ENCODE data around the gene PLCXD3. TPM values are rescaled to one million over a fixed set of nuclear protein-coding genes. Genes with fewer than 3 reads are reported as not detected.

PLCXD3 gene
- total RNA-seq, 1 donor from 2014 or later: 1.2 TPM

DNA sequence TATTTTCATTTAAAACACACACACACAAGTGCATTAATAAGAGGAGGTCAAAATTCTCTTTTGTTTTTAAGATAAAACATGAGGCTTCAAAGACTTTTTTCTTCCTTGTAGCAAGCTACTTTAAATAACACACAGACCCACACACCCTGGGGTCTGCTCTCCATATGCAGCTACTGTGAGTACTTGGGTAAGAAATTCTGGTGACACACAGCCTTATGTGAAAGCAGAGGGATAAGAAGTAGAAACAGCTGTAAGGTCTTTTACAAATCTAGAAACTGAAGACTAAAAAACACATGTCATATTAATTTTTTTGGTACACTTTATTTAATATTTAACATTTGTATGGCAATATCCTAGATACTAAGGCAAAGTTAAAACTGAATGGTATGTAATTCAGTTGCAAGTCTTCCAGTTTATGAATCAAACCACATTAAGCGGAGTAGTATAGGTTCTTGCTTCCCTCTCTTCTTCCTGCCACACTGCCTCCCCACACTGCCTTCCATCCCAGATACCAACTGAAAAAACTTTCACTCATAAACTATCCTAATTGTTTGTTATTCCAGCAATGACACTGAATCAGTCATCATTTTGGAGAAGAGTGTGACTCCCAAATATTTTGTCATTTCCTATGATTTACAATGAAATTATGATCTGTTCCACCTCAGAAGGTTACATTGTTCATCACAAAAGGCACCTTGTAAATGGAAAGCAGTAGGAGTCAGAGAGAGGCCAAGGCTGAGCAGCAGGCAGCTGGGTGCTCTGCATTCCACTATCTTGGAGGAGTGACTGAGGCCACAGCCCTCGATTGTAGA is 92.0 kb downstream of the PLCXD3 start:
- ATAC-seq: no peak
- no peak for DNase-seq (ENCODE audit: low spot score)

DNA sequence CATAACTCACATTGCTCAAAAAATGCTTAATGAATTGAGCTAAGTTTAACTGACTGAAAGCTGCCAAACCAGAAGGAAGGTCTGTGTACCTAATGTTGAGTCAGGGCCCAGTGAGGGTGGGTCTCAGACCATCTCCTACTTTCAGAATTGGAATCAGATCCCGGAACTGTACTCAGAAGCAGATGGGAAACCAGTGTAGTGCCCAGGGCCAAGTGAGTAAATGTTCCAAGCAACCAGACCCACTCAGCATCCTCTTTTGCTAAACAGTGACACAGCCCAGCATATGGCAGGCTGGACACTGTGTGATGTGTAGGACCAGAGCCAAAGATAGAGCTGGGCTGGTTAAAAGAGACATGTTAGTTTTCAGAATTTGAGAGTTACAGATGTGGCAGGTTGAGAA is 94.1 kb downstream of the PLCXD3 start:
- no peak for ATAC-seq

DNA sequence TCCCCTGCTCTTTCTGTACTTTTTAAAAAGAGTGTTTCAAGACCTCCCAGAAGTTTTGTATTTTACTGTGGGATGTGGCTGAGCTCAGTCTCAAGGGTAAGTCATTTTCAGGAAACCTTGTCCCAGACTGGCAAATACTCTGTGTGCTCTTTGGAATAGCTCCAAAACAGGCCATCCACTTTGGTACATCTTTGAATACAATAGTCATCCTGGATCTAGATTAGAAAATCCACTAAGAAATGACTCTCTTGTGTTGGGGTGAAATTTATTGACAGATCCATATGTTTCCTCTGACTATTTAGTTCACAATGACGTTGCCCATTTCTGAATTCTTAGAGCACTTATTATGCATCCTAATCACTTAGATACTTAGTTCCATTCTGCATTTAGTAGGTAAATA is 95.2 kb downstream of the PLCXD3 start:
- no peak for DNase-seq (ENCODE audit: low spot score)
- ATAC-seq: no peak

More for the DNA sequence above, 94.1 kb downstream of the PLCXD3 start:
- no peak for DNase-seq (ENCODE audit: low spot score)

DNA sequence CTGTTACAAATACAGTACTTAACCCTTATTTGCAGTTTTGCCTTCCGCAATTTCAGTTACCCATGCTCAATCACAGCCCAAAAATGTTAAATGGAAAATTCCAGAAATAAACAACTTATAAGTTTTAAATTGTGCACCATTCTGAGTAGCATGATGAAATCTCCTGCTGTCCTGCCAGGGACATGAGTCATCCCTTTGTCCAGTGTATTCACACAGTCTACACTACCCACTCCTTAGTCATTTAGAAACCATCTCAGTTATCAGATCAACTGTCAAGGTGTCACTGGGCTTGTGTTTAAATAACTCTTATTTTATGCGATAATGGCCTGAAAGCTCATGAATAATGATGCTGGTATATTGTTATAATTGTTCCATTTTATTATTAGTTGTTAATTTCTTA is 95.8 kb downstream of the PLCXD3 start:
- DNase-seq (ENCODE audit: low spot score) (no peak), ATAC-seq (no peak)

DNA sequence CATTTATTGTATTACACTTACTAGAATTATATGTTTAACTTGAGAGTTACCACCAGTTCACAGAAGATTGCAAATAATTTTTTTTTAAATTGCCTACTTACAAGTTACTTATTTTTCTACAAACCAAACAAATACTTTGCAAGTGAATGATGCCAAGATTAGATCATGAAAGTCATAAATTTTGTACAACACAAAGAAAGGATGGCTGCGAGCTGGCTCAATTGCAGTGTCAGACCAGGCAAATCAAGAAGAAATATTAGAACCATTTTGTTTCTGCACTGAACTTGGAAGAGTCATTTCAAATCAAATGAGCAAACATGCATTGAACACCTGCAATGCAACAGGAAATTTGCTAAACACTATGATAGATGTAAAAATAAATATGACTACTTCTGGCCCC is 97.3 kb downstream of the PLCXD3 start:
- no peak for ATAC-seq
- DNase-seq (ENCODE audit: low spot score): no peak

DNA sequence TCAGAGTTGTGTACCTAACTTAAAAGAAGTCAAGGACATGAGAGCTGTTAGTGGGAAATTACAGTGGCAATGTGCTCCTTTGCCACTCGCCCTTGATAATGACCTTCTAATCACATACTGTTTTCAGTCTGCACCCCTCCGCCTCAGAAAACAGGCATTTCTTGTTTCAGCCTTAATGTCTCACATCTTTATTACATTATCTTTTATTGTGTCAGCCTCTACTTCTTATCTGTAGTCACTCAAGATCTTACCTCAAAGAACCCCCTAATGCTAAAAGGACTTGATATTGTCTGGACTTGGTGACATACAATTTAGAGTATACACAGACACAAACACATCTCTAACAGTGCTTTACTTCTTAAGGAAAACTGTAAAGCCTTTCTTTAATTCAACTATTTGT is 97.9 kb downstream of the PLCXD3 start:
- DNase-seq (ENCODE audit: low spot score): no peak
- no peak for ATAC-seq

DNA sequence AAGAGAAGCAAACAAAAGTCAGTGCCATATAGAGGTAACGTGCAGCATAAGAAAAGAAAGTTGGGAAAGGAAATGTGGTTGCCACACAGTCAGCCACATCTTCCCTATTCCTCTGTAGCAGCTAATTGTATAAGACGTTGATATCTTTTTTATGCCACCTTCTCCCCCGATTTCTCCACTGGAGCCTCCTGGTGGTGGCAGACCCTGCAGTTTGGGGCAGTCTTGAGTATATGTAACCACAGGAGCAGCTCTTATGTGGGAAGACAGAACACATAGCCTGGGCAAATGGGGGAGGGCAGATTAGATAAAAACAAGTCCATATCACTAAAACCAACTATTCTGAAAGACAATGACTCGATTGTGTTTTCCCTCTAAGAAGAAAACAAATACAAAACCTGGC is 99.7 kb downstream of the PLCXD3 start:
- no peak for ATAC-seq
- DNase-seq (ENCODE audit: low spot score): no peak

DNA sequence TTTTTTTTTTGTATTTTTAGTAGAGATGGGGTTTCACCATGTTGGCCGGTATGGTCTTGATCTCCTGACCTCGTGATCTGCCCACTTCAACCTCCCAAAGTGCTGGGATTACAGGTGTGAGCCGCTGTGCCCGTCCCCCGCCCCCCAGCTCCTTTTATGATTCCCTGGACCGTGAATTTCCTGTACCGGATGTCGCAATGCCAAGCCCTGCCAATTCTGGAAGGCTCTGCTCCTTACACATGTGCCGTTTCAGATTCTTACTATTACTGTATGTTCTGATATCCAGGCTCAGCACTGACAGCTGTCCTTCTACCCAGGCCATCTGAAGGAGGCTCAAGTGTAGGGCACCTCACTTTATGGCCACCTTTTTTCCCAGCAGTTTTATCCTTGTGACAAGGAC is 100.1 kb downstream of the PLCXD3 start:
- DNase-seq (ENCODE audit: low spot score) (no peak), ATAC-seq (no peak)

DNA sequence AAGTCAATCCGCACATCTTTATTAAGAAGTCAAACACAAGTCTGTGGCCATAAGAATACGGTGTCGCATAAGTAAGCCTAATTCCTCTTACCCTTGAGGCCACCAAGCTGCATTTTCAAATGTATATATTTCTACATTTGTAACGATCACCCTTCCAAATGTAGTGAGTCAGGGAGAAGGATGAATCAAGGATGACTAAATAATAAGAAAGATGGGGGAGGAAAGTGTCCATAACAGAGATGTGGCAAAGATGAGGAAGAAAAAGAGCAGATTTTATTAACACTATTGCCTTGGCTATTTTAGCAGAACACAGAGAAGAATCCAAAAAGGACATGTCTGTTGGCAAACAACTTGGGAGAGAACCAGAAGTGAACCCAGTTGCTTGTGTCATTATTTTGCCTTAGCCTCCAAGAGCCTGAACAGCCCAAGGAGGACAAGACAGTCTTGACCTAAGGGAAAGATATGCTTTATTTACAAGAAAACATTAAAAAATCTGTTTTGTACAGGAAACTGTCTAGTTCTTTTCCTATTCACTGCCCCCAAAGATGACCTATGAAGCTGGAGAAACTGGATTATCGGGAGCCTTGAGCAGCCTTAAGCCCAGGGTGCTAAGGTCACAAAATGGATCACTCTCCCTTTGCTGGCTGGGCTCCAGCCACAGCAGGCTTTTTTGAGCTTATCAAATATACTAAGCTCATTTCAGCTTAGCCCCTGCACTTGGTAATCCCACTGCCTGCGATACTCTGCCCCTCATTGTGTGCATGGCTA is 101.5 kb downstream of the PLCXD3 start:
- no peak for DNase-seq (ENCODE audit: low spot score)
- ATAC-seq: peak; percentile 61

DNA sequence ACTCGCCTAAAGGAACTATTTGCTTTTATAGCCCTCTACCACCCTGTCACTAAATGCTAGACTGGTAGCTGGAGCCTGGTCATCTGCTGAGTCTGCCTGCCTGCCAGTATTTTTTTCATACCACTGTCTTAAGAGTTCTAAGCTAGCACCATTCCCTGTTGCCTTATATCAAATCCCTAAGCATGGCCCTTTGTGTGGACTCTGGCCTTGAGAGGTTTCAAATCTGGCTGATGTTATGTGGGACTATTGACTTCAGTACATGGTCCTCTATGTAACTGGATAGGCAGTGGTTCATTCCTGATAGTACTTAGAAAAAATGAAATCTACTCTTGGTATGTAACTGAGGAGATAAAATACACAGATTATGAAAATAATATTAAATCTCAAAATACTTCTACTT is 103.5 kb downstream of the PLCXD3 start:
- ATAC-seq: no peak
- no peak for DNase-seq (ENCODE audit: low spot score)

DNA sequence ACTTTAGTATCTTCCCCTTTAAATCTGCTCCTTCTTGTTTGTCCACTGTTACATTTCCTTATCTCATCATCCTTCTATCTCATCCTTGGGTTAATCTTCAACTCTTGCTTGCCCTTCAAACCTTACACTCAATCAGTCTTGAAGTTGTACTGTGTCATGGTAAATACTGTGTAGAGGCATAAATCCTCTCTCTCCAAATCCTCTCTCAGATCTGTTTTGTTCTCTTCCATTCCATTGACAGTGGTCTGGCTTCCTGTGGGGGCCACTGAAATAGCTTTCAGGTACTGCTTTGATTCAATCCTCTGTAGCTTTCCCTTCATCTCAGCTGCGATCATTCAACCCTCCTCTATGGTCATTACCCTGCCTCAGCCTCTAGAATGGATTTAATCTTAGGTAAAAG is 104.0 kb downstream of the PLCXD3 start:
- DNase-seq (ENCODE audit: low spot score): no peak
- no peak for ATAC-seq

DNA sequence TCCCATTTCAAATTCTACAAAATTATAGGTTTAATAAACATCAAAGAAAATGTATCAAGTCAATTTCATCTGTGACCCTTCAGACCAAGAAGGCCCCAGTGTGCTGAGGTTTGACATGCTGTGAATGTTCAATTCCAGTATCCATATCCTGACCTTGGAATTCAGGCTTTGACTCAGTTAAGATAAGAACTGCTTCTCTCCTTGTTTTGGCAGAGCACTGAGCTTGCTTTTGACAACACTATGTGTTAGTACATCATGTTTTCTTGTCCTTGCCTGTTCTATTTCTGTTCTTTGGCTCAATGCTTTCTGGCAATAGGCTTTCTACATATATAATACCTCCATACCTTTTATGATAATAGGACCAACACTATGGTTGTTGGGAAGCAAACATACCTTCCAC is 105.6 kb downstream of the PLCXD3 start:
- ATAC-seq: no peak
- DNase-seq (ENCODE audit: low spot score): no peak

DNA sequence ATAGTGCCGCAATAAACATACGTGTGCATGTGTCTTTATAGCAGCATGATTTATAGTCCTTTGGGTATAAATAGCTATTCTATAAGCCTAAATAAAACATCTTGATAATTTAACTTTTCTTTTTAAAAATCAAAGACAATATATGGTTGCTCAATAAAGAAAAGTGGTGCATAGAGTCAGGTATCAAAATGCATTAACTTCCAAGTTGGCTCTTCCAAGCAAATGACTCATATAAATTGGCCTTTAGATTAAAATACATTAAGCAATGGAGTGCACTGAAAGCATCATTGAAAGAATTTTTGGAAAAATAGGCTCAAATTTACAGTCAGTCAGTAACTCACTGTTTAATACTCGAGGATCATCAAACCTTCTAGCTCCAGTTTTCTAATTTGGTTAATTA is 106.6 kb downstream of the PLCXD3 start:
- ATAC-seq: no peak
- DNase-seq (ENCODE audit: low spot score): no peak

DNA sequence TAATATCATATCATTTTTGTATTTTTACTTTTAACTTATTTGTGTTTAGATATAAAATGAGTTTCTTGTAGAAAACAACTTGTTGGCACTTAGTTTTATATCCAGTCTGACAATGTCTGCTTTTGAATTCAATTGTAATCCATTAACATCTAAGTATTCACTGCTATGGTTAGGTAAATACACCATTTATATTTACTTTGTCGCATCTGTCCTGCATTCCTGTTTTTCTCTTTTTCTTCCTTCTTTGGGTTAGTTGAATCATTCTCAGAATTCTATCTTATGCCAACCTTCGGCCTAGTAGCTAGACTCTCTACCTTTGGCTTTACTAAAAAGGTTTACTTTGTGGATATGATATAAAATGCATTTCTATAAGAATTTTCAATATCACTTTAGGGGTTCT is 107.6 kb downstream of the PLCXD3 start:
- no peak for ATAC-seq
- no peak for DNase-seq (ENCODE audit: low spot score)

DNA sequence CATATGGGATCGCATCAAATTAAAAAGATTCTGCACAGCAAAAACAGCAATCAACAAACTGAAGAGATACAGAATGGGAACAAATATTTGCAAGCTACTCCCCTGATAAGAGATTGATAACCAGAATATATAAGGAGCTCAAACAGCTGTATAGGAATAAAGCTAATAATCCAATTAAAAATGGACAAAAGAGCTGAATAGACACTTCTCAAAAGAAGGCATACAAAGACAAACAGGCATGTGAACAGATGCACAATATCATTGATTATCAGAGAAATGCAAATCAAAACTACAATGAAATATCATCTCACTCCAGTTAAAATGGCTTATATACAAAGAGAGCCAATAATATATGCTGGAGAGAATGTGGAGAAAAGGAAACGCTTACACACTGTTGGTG is 110.6 kb downstream of the PLCXD3 start:
- no peak for DNase-seq (ENCODE audit: low spot score)
- no peak for ATAC-seq

DNA sequence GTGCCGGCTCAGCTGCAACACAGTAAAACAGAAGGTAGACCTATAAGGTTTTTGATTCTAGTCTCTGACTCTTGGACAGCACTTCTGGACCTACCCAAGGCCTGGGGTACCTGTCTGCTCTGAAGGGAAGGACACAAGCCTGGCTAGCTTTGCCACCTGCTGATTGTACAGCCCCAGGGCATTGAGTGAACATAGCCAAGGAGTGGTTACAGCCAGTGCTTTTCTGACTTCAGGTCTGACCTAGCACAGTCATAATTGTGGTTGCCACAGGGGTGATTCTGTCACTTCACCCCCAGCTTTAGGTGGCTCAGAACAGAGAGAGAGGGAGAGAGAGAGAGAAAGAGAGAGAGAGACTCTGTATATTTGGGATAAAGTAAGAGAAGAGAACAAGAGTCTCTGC is 118.4 kb downstream of the PLCXD3 start:
- ATAC-seq (no peak), DNase-seq (ENCODE audit: low spot score) (no peak)

DNA sequence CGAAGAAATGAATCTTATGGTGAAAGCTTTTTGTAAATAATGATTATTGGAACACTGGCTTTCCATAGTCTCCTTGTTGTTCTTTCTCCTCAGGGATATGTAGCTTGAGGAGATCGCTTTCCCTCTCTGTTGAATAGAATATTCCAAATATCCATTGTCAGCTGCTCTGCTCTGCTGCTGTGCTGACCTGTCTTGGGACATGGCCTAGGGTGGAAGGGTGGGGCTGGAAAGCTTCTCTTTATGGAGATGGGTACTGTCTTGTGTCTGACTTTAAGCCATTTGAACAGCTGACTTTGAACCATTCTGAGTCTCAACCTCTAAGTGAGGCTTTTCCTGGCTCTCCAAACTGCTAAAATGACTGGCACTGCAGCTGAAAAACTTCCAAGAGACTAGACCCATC is 135.8 kb downstream of the PLCXD3 start:
- no peak for DNase-seq (ENCODE audit: low spot score)
- ATAC-seq: no peak

DNA sequence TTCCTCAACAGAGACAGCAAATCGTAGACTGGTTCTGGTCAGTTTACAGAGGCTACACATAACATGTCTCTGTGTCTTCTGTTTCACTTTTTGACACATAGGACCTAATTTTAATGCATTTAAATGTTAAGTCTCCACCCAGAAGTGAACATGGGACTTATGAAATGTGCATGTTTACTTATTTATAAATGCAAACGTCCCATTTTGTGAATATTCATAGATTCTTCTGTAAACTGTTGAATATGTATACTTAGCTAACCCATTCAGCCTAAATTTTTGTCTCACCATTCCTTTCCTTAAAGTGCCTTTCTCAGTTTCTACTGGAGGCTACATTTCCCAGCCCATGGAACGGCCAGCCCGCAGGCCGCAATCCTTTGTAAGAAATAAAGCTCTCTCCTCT is 137.2 kb downstream of the PLCXD3 start:
- no peak for DNase-seq (ENCODE audit: low spot score)
- ATAC-seq: no peak

DNA sequence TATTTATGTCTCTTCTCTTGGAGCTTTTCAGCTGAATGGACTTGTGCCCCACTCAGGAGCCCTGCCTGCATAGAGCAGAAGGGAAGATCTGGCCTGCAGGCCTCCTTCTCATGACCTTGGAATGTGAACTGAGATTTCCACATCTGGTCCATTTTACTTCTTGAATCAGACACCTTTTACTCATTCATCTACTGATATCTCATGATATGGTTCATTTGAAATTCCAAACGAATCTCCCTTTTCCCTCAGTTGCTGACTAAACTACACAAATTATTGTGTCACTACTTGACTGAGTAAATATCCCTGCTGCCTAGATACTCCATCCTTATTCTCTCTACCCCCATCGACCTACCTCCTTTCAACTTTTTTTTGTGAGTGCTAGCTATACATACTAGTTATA is 138.7 kb downstream of the PLCXD3 start:
- DNase-seq (ENCODE audit: low spot score): no peak
- no peak for ATAC-seq

DNA sequence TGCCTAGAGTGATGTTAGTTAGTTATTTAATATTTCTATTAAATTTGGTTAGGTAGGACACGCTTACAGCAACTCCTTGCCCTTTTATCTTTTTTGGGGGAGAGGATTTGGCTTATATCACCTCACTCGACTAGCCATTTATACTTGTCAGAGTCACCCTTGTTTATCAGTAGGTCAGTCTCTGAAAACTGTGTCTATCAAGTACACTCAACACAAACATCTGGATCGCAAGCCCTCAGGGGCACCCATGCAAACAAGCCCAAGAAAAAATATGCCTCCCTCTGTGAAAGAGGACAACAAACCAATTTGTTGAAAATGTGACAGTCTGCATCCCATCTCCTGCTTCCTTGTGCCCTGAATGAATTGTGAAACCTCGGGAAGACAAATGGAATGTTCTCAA is 139.9 kb downstream of the PLCXD3 start:
- DNase-seq (ENCODE audit: low spot score) (no peak), ATAC-seq (no peak)

DNA sequence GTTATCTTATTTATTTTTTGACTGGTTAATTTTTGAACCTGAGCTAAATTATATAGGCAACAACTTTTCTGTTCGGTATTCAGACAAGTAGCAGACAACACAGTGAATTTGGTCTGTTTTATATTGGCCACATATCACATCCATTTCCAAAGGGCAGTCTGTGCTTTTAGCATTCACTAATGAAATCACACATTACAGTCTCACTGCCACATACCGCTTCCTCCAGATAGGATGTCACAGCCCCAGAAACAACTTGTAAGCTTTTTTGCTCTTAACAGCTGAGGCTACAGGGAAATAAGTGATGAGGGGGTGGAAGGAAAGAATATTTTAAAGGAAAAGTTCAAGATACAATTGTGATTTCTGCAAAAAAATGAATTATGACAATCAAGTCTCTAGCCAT is 140.6 kb downstream of the PLCXD3 start:
- ATAC-seq (no peak), DNase-seq (ENCODE audit: low spot score) (no peak)

DNA sequence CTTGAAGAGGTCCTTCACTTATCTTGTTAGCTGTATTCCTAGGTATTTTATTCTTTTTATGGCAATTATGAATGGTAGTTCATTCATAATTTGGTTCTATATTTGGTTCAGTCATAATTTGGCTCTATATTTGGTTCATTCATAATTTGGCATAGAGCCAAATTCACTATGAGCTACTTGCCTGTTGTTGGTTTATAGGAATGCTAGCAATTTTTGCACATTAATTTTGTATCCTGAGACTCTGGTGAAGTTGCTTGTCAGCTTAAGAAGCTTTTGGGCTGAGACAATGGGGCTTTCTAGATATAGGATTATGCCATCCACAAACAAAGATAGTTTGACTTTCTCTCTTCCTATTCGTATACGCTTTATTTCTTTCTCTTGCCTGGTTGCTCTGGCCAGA is 142.2 kb downstream of the PLCXD3 start:
- DNase-seq (ENCODE audit: low spot score): no peak

DNA sequence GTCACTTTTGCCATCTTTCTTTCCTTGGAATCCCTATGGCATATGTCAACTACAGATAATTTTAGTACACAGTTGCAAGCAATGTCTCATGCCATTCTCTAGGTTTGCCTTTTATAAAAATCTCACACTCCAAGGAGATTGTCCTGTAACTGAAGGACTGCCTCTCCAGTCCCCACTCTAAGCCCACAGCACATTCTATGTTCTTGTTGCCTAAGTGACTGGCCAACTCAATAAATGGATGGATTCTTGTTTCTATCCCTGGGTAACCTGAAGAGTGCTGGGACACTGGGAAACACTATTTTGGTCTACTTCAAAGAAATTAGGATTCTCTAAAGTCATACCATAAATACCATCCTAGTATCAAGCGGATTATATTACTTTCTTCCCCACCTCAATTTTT is 145.0 kb downstream of the PLCXD3 start:
- ATAC-seq (no peak), DNase-seq (ENCODE audit: low spot score) (no peak)

More for the DNA sequence above, 142.2 kb downstream of the PLCXD3 start:
- no peak for ATAC-seq
